ENCODE measurements around the gene C16orf90. TPM values are rescaled to one million over a fixed set of nuclear protein-coding genes. Genes with fewer than 3 reads are reported as not detected.

Gene C16orf90
- total RNA-seq, 6 donors from 2014 or later: not detected

- no peak overlapping the region for H3K4me3 ChIP-seq
- WGBS, 2 donors: 96 to 99% methylated on average over 4 of the region's 4 CpGs
- H3K36me3 ChIP-seq: peaks cover 3 to 94% (median 71%) of the 10 kb centered on the region in 4 donors
- DNase-seq: no peak
- no peaks in the 10 kb centered on the region for H3K27me3 ChIP-seq
- TF ChIP-seq EP300 (IDR thresholded peaks at IDR 0.05): no peak
- TF ChIP-seq POLR2AphosphoS5 (IDR thresholded peaks at IDR 0.05): no peak
- no peak for TF ChIP-seq POLR2A (IDR thresholded peaks at IDR 0.05)
- no peak for TF ChIP-seq CTCF (IDR thresholded peaks at IDR 0.05)
- no peaks in the 10 kb centered on the region for H3K4me1 ChIP-seq
- no peak for ATAC-seq (ENCODE audit: low FRiP score in 2 of 2)
- H3K27ac ChIP-seq: no peak overlapping the region
- no peaks in the 10 kb centered on the region for H3K9me3 ChIP-seq
Observed at GRCh38 chr16:3515897-3516296, 20.6 kb upstream of the C16orf90 start.

GRCh38 chr16:3514621-3515020, 19.3 kb upstream of the C16orf90 start:
- TF ChIP-seq CTCF (IDR thresholded peaks at IDR 0.05) (no peak), POLR2A (IDR thresholded peaks at IDR 0.05) (no peak), POLR2AphosphoS5 (IDR thresholded peaks at IDR 0.05) (no peak), EP300 (IDR thresholded peaks at IDR 0.05) (no peak)
- no peak for ATAC-seq (ENCODE audit: low FRiP score in 2 of 2)
- 92 to 97% methylated on average over 4 of the region's 4 CpGs for WGBS, 2 donors

GRCh38 chr16:3513892-3514583, 18.7 kb upstream of the C16orf90 start:
- no peak for DNase-seq
- Histone ChIP-seq H3K4me1 (no peaks in the 10 kb centered on the region), H3K36me3 (peaks cover 7 to 92% (median 66%) of the 10 kb centered on the region in 4 donors), H3K27ac (no peak overlapping the region), H3K9me3 (no peaks in the 10 kb centered on the region), H3K27me3 (no peaks in the 10 kb centered on the region), H3K4me3 (no peak overlapping the region)
- no peak for TF ChIP-seq EP300 (IDR thresholded peaks at IDR 0.05)
- TF ChIP-seq POLR2A (IDR thresholded peaks at IDR 0.05): no peak
- TF ChIP-seq CTCF (IDR thresholded peaks at IDR 0.05): no peak
- TF ChIP-seq POLR2AphosphoS5 (IDR thresholded peaks at IDR 0.05): no peak
- 78 to 80% methylated on average over 7 of the region's 7 CpGs for WGBS, 2 donors
- no peak for ATAC-seq (ENCODE audit: low FRiP score in 2 of 2)

More at GRCh38 chr16:3514621-3515020, 19.3 kb upstream of the C16orf90 start:
- H3K4me3 ChIP-seq: no peak overlapping the region
- H3K36me3 ChIP-seq: peaks cover 7 to 92% (median 68%) of the 10 kb centered on the region in 4 donors
- no peaks in the 10 kb centered on the region for H3K9me3 ChIP-seq
- DNase-seq: no peak
- H3K27ac ChIP-seq: no peak overlapping the region
- no peaks in the 10 kb centered on the region for H3K27me3 ChIP-seq
- H3K4me1 ChIP-seq: no peaks in the 10 kb centered on the region

- Histone ChIP-seq H3K27ac (no peak overlapping the region), H3K4me1 (no peaks in the 10 kb centered on the region), H3K4me3 (no peak overlapping the region), H3K27me3 (no peaks in the 10 kb centered on the region), H3K9me3 (no peaks in the 10 kb centered on the region), H3K36me3 (peaks cover 7 to 95% (median 58%) of the 10 kb centered on the region in 4 donors)
- 91 to 94% methylated on average over 19 to 23 of the region's 23 CpGs for WGBS, 2 donors
- no peak for DNase-seq
- no peak for ATAC-seq (ENCODE audit: low FRiP score in 2 of 2)
- TF ChIP-seq POLR2A (IDR thresholded peaks at IDR 0.05): no peak
- TF ChIP-seq EP300 (IDR thresholded peaks at IDR 0.05): no peak
- no peak for TF ChIP-seq POLR2AphosphoS5 (IDR thresholded peaks at IDR 0.05)
- no peak for TF ChIP-seq CTCF (IDR thresholded peaks at IDR 0.05)
Observed at GRCh38 chr16:3511286-3512180, 16.2 kb upstream of the C16orf90 start.

Data from upper lobe of left lung (tissue), 6 donors.